Dendritic cell treated with granulocyte-macrophage colony-stimulating factor and Interleukin-4, amounts not matched to agents 40 ng/mL and 50 ng/mL, for 4 days (primary cell): ENCODE data around the gene LGALS4.

ENCODE experiments used
- H3K27ac Mint-ChIP-seq: one replicate; pipeline ENCODE4 v1.8.0; 2022; ENCODE audit warnings: mild to moderate bottlenecking, mixed read lengths
- H3K27me3 Mint-ChIP-seq: one replicate; pipeline ENCODE4 v1.8.0; 2022; ENCODE audit warnings: mild to moderate bottlenecking, mixed read lengths
- H3K36me3 Mint-ChIP-seq: one replicate; pipeline ENCODE4 v1.8.0; 2022; ENCODE audit warnings: low read depth, mixed read lengths
- H3K4me1 Mint-ChIP-seq: one replicate; pipeline ENCODE4 v1.8.0; 2022; ENCODE audit warnings: low read depth, mixed read lengths
- H3K4me3 Mint-ChIP-seq: one replicate; pipeline ENCODE4 v1.8.0; 2022; ENCODE audit warnings: mild to moderate bottlenecking, moderate library complexity, mixed read lengths
- H3K9me3 Mint-ChIP-seq: one replicate; pipeline ENCODE4 v1.8.0; 2022; ENCODE audit warnings: mixed read lengths
- intact Hi-C: fragments of 100-400 bp; cut with micrococcal nuclease; formaldehyde crosslinking; loops from one replicate; pipeline ENCODE4 v1.15.0; 2022

The LGALS4 gene

DNA sequence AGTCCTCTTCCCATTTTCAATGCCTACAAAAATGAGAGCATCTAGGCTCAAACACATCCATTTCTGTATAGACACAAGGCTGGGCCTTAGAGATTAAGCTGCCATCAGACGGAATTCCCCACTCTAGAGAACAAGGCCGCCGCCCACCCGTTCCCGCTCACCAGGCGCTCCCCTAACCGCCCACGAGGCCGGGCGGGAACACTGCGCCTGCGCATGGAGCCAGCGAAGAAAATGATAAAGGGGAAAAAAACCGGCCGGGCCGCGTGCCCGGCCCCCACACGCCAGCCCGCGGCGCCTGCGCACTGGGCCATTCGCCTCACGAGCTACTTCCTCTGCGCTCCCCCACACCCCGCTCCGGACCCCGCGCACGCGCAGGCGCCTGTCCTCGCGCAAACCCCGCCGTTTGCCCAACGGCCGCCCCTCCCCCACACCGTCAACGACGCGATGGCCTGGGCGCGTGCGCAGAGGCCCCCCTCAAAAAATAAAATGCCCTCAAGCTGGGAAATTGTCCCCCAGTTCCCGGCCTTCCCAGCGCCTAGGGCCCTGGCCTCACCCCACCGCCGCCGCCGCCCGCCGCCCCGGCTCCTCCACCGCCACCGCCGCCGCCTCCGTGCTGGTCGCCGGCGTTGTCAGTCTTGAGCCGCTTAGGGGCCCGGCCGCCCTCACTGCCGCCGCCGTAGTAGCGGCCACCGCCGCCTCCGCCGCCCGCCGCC is 36.6 kb upstream of the LGALS4 start:
- H3K27me3 Mint-ChIP-seq = no peaks in the 10 kb centered on the region
- H3K4me1 Mint-ChIP-seq = peaks cover 43% of the 10 kb centered on the region
- peaks cover 79% of the 10 kb centered on the region for H3K36me3 Mint-ChIP-seq
- H3K4me3 Mint-ChIP-seq = peak overlapping the region; percentile 88
- no peaks in the 10 kb centered on the region for H3K9me3 Mint-ChIP-seq
- peak overlapping the region; percentile 99 for H3K27ac Mint-ChIP-seq
- intact Hi-C loops = loop anchor here (1.0 to 10.0 kb wide), 2 partner anchors 16 to 115 kb away; no protein-coding TSS in a partner anchor

DNA sequence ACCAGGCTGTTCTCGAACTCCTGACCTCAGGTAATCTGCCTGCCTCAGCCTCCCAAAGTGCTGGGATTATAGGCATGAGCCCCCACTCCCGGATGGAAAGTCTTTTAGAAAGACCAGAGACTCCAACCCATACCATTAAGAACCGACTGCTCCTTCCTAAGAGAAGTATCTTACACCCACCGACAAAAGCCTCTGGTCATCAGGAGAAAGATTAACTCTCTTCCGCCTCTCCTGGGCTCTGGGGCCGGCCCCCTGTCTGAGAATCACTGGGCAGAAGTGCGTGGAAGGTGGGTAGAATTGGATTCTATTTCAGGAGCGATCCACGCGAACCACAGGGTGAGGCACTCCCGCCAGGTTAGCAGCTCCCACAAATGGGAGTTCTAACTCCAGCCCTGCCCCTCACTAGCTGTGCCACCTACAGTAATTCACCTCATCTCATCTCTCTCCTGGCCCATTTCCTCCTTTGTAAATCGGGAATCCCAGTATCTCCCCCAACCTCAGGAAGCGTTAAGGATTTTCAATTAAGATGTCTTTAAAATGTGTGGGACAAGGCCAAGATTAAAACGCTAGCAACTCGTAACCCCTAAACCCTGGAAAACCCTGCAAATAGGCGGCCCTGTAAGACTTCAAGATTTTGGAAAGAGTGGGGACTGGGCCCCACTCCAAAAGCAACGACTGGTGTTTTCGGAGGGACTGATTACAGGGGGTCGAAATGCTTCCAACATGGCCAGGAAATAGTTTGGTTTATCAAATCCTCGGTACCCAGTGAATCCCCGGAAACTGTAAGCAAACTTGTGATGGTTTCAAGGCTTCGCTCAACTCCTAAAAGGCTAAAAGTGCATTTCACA is 35.8 kb upstream of the LGALS4 start:
- peaks cover 87% of the 10 kb centered on the region for H3K36me3 Mint-ChIP-seq
- peaks cover 51% of the 10 kb centered on the region for H3K4me1 Mint-ChIP-seq
- H3K27ac Mint-ChIP-seq = peak overlapping the region; percentile 99
- no peaks in the 10 kb centered on the region for H3K27me3 Mint-ChIP-seq
- no peaks in the 10 kb centered on the region for H3K9me3 Mint-ChIP-seq
- H3K4me3 Mint-ChIP-seq = peak overlapping the region; percentile 88
- intact Hi-C loops = loop anchor here (1.0 to 10.0 kb wide), 2 partner anchors 15 to 114 kb away; no protein-coding TSS in a partner anchor

DNA sequence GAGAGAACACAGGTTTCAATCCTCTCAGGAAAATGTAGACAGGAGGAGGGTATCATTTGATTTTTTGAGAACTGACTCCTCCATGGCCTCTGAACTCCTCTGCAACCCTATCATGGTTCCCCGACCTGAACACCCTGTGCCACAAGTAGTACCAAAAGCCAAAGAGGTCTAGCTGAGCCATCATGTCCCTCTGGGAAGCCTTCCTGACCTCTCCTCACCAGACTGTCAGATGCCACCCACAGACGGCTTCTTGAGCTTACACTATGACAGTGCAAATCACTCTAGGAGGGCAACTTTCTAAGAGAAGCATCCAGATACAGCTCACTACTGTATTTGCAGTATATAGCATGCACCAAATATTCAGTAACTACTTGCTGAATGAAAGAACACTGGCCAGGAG is 33.4 kb upstream of the LGALS4 start:
- no peak overlapping the region for H3K4me3 Mint-ChIP-seq
- H3K4me1 Mint-ChIP-seq = peaks cover 48% of the 10 kb centered on the region
- peaks cover 95% of the 10 kb centered on the region for H3K36me3 Mint-ChIP-seq
- no peaks in the 10 kb centered on the region for H3K9me3 Mint-ChIP-seq
- H3K27ac Mint-ChIP-seq = no peak overlapping the region
- H3K27me3 Mint-ChIP-seq = no peaks in the 10 kb centered on the region
- intact Hi-C loops = loop anchor here (10.0 kb wide), 1 partner anchor 111 kb away; no protein-coding TSS in a partner anchor

GRCh38 chr19:38845374-38846024 is 32.8 kb upstream of the LGALS4 start:
- Mint-ChIP-seq H3K27ac (no peak overlapping the region), H3K9me3 (no peaks in the 10 kb centered on the region), H3K36me3 (peaks cover 95% of the 10 kb centered on the region), H3K4me1 (peaks cover 48% of the 10 kb centered on the region), H3K27me3 (no peaks in the 10 kb centered on the region), H3K4me3 (no peak overlapping the region)
- intact Hi-C loops = loop anchor here (10.0 kb wide), 1 partner anchor 111 kb away; no protein-coding TSS in a partner anchor

- H3K4me3 Mint-ChIP-seq = no peak overlapping the region
- intact Hi-C loops = loop anchor here (10.0 kb wide), 1 partner anchor 109 kb away; no protein-coding TSS in a partner anchor
- no peaks in the 10 kb centered on the region for H3K9me3 Mint-ChIP-seq
- H3K4me1 Mint-ChIP-seq = peaks cover 48% of the 10 kb centered on the region
- H3K27me3 Mint-ChIP-seq = no peaks in the 10 kb centered on the region
- no peak overlapping the region for H3K27ac Mint-ChIP-seq
- peaks cover 100% of the 10 kb centered on the region for H3K36me3 Mint-ChIP-seq
These were observed 31.4 kb upstream of the LGALS4 start for GRCh38 chr19:38844093-38844686.

DNA sequence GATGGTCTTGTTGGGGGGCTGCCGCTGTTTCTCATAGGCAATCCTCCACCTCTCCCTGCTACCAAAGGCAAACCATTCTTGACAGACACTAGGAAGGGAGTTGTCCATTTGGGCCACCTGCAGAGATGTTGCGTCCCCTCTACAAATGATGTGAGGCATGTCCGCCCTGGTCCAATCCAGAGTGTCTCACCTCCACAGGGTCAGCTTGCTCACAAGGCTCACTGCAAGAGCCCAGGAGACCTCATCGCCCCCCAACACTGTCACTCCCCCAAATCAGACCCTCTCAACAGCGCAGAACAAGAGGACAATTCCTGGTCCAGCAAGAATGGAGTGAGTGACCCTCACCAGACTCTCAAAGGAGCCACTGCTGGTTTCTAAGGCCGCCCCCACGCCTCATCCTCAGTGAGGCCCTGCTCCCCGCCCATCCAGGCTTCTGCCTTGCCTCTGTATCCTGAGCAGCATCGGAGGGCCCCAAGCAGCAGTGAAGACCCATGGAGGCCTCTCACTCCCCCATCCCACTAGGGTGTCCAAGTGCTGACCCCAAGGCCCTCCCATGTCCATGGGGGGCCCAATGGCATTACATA is 30.5 kb upstream of the LGALS4 start:
- Mint-ChIP-seq H3K27ac (no peak overlapping the region), H3K4me3 (no peak overlapping the region), H3K36me3 (peaks cover 100% of the 10 kb centered on the region), H3K27me3 (no peaks in the 10 kb centered on the region), H3K4me1 (peaks cover 39% of the 10 kb centered on the region), H3K9me3 (no peaks in the 10 kb centered on the region)
- intact Hi-C loops = loop anchor here (10.0 kb wide), 1 partner anchor 108 kb away; no protein-coding TSS in a partner anchor

DNA sequence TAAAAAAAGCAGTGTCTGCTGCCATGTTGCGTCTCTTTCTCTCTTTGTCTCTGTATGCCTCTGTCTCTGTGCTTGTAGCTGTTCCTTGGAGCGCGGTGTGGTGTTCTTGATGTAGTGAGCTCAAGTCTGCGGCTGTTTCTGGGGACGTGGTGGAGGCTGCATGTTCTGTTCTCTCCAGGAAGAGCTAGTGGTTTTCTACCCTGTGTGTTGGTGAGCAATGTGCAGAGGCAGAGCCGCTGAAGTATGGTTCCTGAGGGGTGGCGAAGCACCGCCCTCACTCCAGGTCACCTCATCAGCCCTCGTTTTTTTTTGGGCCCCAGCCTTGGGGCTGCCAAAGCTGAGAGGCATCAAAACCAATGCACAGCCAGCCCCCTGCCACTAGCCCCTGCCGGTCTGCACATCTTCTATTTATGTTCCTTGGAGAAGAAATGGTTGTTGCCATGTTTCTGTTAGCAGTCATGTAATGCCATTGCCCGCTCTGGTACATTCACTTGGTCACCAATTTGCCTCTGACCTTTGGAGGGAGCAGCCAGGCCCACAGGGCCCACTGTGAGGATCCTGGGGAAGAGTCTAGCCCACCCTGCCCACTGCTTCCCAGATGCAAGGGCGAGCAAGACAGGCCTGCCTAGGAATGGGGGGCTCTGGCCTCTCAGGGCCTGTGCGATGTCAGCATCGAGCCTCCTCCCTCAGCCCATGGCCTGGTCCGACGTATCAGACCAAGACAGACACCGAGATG is 29.9 kb upstream of the LGALS4 start:
- Mint-ChIP-seq H3K36me3 (peaks cover 100% of the 10 kb centered on the region), H3K4me1 (peaks cover 33% of the 10 kb centered on the region), H3K4me3 (no peak overlapping the region), H3K9me3 (no peaks in the 10 kb centered on the region), H3K27ac (no peak overlapping the region), H3K27me3 (no peaks in the 10 kb centered on the region)
- intact Hi-C loops = loop anchor here (10.0 kb wide), 1 partner anchor 108 kb away; no protein-coding TSS in a partner anchor

DNA sequence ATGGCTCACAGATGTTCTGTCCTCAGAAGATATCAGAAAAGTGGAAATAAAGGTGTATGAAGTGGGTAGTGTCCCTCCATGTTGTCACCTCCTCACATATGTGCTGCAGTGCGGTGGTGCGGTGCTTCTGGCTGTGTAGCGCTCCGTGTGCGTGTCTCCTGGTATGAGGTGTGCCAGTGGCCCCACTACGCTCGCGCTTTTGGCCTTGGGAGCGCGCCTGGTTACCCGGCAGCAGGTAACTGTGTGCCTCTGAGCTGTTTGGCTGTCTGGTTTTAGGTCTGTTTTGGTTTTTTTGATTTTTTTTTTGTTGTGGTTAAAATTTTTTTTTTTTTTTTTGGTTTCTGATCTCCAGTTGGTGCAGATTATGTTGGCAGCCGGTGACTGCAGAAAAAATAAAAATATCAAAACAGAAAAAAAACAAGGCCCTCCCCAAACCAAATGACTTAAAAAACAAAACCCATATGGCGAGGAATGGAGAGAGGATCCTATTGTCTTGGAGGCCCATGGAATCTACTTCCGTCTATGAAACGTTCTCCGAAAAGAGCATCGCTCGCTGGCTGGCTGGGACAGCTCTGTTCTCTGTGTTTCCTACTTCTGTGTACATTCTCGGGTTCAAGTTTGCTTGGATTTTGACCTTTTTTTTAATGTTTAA is 29.2 kb upstream of the LGALS4 start:
- intact Hi-C loops = loop anchor here (10.0 kb wide), 1 partner anchor 107 kb away; no protein-coding TSS in a partner anchor
- H3K9me3 Mint-ChIP-seq = no peaks in the 10 kb centered on the region
- peaks cover 28% of the 10 kb centered on the region for H3K4me1 Mint-ChIP-seq
- peaks cover 100% of the 10 kb centered on the region for H3K36me3 Mint-ChIP-seq
- no peak overlapping the region for H3K4me3 Mint-ChIP-seq
- H3K27ac Mint-ChIP-seq = no peak overlapping the region
- no peaks in the 10 kb centered on the region for H3K27me3 Mint-ChIP-seq

GRCh38 chr19:38841180-38841766 is 28.5 kb upstream of the LGALS4 start:
- intact Hi-C loops = loop anchor here (10.0 kb wide), 1 partner anchor 106 kb away; no protein-coding TSS in a partner anchor
- Mint-ChIP-seq H3K9me3 (no peaks in the 10 kb centered on the region), H3K4me1 (peaks cover 27% of the 10 kb centered on the region), H3K36me3 (peaks cover 100% of the 10 kb centered on the region), H3K4me3 (no peak overlapping the region), H3K27me3 (no peaks in the 10 kb centered on the region), H3K27ac (no peak overlapping the region)

- Mint-ChIP-seq H3K9me3 (no peaks in the 10 kb centered on the region), H3K4me3 (no peak overlapping the region), H3K36me3 (peaks cover 100% of the 10 kb centered on the region), H3K4me1 (peaks cover 24% of the 10 kb centered on the region), H3K27me3 (no peaks in the 10 kb centered on the region), H3K27ac (no peak overlapping the region)
- intact Hi-C loops = loop anchor here (10.0 kb wide), 1 partner anchor 106 kb away; no protein-coding TSS in a partner anchor
These were observed 27.8 kb upstream of the LGALS4 start for GRCh38 chr19:38840583-38840968.

GRCh38 chr19:38839816-38840582 is 27.3 kb upstream of the LGALS4 start:
- H3K36me3 Mint-ChIP-seq = peaks cover 98% of the 10 kb centered on the region
- no peak overlapping the region for H3K27ac Mint-ChIP-seq
- intact Hi-C loops = loop anchor here (10.0 kb wide), 1 partner anchor 105 kb away; no protein-coding TSS in a partner anchor
- H3K27me3 Mint-ChIP-seq = no peaks in the 10 kb centered on the region
- H3K4me3 Mint-ChIP-seq = no peak overlapping the region
- H3K9me3 Mint-ChIP-seq = no peaks in the 10 kb centered on the region
- H3K4me1 Mint-ChIP-seq = peaks cover 19% of the 10 kb centered on the region
